ENCODE data around the gene HBQ1.
A peak's percentile ranks its signal among the peaks of the same experiment; 100 is the strongest.
"Not testable (repeated sequence)": the region's sequence is repeated elsewhere in the genome, so short reads cannot be mapped to it uniquely, and the experiment has no call there.

HBQ1 gene

DNA sequence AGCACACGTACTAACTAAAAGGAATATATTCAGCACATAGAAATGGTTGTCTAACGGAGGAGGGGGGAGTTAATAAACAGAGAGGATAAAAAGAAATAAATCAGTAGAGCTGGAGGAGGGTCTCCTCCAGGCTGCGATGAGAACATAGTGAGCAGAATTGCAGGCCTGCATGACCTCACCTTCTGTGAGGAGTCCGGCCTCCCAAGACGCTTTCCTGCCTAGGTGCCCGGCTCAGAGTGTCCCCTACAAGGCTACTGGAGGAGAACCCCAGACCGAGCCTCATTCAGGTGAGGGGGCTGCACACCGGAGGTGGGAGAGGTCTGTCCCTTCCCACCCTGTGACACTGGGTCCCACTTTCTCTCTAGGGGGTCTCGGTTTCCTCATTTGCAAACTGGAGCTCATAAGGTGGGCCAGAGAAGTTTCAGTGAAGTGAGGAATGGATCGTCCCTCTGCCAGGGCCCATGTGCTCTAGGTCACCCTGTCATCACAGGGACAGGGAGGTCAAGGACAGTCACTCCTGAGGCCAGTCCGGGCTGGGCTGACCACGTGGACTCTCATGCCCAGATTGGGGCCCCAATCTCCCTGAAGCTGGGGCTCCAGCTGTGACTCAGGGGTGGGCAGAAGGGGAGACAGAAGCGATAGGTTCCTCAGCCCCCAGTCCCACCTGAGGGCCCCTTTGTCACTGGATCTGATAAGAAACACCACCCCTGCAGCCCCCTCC, 17.8 kb upstream of the HBQ1 start:
- no peak for DNase-seq

DNA sequence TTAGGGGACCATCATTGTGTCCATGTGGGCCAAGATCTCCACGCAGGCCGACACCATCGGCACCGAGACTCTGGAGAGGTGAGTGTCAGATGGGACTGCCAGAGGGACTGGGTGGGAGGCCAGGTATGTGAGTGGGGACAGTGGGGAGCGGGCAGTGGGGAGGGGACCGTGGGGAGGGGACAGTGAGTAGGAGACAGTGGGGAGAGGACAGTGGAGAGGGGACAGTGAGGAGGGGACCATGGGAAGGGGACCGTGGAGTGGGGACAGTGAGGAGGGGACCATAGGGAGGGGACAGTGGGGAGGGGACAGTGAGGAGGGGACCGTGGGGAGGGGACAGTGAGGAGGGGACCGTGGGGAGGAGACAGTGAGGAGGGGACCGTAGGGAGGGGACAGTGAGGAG, 17.1 kb upstream of the HBQ1 start:
- DNase-seq, result not testable (repeated sequence)

DNA sequence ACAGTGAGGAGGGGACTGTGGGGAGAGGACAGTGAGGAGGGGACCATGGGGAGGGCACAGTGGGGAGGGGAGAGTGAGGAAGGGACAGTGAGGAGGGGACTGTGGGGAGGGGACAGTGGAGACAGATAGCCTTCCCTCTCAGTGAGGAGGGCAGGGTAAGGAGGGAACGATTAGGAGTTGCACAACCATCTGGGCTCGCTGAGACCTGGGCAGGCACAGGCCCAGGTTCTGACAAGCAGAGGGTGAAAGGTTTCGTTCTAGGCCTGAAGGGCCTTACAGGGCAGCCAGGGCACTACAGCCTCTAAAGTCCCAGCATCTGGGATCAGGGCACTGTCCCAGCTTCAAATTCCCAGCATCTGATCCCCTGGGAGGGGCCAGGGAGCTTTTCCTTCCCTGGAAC, 16.6 kb upstream of the HBQ1 start:
- not testable (repeated sequence) for DNase-seq

DNA sequence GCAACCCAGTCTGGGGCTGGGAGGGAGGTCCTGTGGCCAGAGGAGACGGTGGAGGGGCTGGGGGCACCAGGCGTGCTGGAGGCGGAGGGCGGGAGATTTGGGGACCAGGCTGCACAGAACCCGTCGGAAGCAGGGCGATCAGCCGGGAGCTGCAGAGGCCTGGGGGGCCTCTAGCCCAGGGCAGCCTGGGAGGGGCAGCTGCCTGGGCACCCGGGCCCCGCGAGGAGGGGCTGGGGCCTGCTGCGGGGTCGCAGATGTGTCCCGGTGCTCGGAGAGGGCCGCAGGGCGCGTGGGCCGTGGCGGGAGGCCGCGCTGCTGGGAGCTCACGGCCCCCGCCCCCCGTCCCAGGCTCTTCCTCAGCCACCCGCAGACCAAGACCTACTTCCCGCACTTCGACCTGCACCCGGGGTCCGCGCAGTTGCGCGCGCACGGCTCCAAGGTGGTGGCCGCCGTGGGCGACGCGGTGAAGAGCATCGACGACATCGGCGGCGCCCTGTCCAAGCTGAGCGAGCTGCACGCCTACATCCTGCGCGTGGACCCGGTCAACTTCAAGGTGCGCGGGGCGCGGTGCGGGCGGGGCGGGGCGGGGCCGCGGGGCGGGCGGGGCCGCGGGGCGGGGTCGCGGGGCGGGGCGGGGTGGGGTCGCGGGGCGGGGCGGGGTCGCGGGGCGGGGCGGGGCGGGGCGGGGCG, 16.0 kb upstream of the HBQ1 start:
- not testable (repeated sequence) for DNase-seq

DNA sequence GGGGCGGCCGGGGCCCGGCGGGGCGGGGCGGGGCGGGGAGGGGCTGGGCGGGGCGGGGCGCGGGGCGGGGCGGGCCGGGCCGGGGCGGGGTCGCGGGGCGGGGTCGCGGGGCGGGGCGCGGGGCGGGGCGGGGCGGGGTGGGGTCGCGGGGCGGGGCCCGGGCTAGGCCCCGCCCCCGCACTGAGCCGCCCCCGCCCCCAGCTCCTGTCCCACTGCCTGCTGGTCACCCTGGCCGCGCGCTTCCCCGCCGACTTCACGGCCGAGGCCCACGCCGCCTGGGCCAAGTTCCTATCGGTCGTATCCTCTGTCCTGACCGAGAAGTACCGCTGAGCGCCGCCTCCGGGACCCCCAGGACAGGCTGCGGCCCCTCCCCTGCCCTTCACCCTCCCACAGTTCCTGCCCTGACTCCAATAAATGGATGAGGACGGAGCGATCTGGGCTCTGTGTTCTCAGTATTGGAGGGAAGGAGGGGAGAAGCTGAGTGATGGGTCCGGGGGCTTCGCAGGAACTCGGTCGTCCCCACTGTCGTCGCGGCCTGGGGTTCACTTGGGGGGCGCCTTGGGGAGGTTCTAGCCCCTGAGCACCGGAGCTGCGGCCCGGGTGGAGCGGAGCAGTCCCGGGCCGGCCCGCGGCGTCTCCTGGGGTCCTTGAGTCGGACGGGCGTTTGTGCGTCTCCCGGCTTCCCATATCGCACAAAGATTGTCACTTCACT, 15.3 kb upstream of the HBQ1 start:
- DNase-seq, result no peak

DNA sequence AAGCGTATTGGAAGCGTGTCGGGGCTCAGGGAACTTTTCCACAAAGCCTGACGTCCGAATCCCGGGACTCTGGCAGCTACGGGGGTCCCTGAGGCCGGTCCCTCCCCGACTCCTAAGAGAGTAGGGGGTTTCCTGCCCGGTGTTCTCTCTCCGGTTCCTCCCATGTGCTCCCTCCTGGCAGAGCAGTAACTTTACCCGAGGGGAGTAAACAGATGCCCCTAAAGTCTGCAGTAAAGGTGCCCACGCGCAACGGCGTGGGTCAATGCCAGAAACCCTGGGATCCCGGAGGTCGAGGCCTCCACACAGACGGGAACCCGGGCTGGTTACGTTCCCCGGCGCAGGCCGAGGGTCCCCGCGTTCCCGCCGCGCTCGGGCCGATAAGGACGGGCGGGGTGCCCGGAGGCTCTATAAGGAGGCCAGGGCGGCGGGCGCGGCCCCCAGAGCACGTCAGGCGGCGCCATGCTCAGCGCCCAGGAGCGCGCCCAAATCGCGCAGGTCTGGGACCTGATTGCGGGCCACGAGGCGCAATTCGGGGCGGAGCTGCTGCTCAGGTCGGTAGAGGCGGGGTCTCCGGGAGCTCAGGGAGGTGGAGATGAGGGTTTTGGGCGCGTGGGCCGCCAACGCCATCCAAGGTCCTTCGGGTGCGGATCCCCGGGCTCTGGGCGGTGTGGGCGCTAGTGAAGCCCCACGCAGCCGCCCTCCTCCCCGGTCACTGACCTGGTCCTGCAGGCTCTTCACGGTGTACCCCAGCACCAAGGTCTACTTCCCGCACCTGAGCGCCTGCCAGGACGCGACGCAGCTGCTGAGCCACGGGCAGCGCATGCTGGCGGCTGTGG, 14.5 kb upstream of the HBQ1 start, which contains the start of gene HBM:
Gene HBM, plus strand, starts transcription at position 440 of the 836 bp plus-strand sequence. Its CDS starts 20 bp downstream, at position 460.
- peak; percentile 26 for DNase-seq

DNA sequence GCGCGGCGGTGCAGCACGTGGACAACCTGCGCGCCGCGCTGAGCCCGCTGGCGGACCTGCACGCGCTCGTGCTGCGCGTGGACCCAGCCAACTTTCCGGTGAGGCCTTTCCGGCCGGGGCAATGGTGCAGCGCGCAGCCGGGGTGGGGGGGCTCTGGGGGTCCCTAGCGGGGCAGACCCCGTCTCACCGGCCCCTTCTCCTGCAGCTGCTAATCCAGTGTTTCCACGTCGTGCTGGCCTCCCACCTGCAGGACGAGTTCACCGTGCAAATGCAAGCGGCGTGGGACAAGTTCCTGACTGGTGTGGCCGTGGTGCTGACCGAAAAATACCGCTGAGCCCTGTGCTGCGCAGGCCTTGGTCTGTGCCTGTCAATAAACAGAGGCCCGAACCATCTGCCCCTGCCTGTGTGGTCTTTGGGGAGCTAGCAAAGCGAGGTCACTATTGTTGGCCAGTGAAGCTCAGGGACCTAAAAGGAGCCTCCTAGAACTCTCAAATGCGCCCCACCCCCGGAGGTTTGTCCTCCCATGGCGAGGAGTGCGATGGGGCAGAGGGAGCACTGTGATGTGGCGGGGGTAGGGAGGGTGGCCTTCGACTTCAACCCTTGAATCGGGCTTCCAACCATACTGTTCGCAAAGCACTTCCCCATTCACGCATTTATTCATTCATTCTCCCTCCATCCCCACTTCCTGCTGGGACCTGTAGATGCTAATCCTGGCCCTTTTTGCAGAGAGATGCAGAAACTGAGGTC, 13.7 kb upstream of the HBQ1 start:
- peak; percentile 16 for DNase-seq

DNA sequence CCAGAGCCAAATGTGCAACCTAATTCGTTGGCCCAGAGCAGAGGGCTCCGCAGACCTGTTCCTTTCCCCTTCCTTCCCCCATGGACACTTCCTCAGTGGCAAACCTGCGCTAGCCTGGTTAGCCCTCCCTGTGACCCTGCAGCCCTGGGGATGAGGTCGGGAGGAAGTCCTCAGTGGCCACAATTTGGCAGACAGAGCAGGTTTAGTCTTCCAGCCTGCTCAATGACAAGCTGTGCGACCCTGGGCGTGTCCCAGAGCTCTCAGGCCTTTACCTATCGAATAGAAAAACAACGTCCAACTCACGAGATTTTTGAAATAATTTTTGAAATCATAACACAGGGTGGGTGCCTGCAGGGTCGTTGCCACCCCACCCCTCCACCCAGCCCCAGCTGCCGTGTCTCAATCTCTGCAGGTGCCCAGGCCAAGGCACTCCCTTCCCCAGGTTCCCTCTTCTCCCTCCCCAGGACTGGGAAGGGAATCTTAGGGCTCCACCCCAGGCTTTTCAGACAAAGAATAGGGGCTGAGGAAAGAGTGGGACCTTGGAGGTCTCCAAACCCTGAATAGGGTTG, 13.1 kb upstream of the HBQ1 start:
- no peak for DNase-seq

DNA sequence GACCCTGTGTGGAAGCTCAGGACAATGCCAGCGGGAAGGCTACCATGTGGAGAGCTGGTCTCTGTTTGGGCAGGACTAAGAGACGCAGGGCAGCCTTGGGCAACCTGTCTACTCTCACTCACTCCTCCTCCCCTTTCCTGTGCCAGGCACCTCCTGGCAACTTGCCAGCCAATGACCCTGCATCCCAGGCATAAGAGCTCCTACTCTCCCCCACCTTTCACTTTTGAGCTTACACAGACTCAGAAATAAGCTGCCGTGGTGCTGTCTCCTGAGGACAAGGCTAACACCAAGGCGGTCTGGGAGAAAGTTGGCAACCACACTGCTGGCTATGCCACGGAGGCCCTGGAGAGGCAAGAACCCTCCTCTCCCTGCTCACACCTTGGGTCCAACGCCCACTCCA, 11.8 kb upstream of the HBQ1 start:
- DNase-seq, result no peak

DNA sequence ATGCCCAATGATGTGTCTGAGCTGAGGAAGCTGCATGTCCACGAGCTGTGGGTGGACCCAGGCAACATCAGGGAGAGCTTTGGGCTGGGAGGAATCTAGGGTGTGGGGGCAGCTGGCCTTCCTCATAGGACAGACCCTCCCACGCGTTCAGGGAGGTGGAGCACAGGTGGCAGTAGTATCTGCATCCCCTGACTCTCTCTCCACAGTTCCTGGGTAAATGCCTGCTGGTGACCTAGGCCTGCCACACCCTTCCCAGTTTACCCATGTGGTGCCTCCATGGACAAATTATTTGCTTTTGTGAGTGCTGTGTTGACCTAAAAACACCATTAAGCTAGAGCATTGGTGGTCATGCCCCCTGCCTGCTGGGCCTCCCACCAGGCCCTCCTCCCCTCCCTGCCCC, 11.2 kb upstream of the HBQ1 start:
- no peak for DNase-seq

DNA sequence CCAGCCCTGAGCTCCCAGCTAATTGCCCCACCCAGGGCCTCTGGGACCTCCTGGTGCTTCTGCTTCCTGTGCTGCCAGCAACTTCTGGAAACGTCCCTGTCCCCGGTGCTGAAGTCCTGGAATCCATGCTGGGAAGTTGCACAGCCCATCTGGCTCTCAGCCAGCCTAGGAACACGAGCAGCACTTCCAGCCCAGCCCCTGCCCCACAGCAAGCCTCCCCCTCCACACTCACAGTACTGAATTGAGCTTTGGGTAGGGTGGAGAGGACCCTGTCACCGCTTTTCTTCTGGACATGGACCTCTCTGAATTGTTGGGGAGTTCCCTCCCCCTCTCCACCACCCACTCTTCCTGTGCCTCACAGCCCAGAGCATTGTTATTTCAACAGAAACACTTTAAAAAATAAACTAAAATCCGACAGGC, 10.2 kb upstream of the HBQ1 start:
- DNase-seq, result not testable (repeated sequence)

DNA sequence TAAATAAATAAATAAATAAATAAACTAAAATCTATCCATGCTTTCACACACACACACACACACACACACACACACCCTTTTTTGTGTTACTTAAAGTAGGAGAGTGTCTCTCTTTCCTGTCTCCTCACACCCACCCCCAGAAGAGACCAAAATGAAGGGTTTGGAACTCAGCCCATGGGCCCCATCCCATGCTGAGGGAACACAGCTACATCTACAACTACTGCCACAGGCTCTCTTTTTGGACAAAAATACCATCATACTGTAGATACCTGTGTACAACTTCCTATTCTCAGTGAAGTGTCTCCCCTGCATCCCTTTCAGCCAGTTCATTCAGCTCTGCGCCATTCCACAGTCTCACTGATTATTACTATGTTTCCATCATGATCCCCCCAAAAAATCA, 9.5 kb upstream of the HBQ1 start:
- DNase-seq, result no peak

DNA sequence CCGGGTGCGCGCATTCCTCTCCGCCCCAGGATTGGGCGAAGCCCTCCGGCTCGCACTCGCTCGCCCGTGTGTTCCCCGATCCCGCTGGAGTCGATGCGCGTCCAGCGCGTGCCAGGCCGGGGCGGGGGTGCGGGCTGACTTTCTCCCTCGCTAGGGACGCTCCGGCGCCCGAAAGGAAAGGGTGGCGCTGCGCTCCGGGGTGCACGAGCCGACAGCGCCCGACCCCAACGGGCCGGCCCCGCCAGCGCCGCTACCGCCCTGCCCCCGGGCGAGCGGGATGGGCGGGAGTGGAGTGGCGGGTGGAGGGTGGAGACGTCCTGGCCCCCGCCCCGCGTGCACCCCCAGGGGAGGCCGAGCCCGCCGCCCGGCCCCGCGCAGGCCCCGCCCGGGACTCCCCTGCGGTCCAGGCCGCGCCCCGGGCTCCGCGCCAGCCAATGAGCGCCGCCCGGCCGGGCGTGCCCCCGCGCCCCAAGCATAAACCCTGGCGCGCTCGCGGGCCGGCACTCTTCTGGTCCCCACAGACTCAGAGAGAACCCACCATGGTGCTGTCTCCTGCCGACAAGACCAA, 7.8 kb upstream of the HBQ1 start, which contains the start of gene HBA2:
Gene HBA2, plus strand, starts transcription at position 503 of the 568 bp plus-strand sequence. Its CDS starts 37 bp downstream, at position 540.
- not testable (repeated sequence) for DNase-seq

DNA sequence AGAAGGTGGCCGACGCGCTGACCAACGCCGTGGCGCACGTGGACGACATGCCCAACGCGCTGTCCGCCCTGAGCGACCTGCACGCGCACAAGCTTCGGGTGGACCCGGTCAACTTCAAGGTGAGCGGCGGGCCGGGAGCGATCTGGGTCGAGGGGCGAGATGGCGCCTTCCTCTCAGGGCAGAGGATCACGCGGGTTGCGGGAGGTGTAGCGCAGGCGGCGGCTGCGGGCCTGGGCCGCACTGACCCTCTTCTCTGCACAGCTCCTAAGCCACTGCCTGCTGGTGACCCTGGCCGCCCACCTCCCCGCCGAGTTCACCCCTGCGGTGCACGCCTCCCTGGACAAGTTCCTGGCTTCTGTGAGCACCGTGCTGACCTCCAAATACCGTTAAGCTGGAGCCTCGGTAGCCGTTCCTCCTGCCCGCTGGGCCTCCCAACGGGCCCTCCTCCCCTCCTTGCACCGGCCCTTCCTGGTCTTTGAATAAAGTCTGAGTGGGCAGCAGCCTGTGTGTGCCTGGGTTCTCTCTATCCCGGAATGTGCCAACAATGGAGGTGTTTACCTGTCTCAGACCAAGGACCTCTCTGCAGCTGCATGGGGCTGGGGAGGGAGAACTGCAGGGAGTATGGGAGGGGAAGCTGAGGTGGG, 6.9 kb upstream of the HBQ1 start:
- not testable (repeated sequence) for DNase-seq

DNA sequence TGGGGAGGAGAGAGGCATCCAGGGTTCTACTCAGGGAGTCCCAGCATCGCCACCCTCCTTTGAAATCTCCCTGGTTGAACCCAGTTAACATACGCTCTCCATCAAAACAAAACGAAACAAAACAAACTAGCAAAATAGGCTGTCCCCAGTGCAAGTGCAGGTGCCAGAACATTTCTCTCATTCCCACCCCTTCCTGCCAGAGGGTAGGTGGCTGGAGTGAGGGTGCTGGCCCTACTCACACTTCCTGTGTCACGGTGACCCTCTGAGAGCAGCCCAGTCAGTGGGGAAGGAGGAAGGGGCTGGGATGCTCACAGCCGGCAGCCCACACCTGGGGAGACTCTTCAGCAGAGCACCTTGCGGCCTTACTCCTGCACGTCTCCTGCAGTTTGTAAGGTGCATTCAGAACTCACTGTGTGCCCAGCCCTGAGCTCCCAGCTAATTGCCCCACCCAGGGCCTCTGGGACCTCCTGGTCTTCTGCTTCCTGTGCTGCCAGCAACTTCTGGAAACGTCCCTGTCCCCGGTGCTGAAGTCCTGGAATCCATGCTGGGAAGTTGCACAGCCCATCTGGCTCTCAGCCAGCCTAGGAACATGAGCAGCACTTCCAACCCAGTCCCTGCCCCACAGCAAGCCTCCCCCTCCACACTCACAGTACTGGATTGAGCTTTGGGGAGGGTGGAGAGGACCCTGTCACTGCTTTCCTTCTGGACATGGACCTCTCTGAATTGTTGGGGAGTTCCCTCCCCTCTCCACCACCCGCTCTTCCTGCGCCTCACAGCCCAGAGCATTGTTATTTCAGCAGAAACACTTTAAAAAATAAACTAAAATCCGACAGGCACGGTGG, 6.1 kb upstream of the HBQ1 start:
- not testable (repeated sequence) for DNase-seq

DNA sequence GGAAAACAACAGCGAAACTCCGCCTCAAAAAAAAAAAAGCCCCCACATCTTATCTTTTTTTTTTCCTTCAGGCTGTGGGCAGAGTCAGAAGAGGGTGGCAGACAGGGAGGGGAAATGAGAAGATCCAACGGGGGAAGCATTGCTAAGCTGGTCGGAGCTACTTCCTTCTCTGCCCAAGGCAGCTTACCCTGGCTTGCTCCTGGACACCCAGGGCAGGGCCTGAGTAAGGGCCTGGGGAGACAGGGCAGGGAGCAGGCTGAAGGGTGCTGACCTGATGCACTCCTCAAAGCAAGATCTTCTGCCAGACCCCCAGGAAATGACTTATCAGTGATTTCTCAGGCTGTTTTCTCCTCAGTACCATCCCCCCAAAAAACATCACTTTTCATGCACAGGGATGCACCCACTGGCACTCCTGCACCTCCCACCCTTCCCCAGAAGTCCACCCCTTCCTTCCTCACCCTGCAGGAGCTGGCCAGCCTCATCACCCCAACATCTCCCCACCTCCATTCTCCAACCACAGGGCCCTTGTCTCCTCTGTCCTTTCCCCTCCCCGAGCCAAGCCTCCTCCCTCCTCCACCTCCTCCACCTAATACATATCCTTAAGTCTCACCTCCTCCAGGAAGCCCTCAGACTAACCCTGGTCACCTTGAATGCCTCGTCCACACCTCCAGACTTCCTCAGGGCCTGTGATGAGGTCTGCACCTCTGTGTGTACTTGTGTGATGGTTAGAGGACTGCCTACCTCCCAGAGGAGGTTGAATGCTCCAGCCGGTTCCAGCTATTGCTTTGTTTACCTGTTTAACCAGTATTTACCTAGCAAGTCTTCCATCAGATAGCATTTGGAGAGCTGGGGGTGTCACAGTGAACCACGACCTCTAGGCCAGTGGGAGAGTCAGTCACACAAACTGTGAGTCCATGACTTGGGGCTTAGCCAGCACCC, 5.0 kb upstream of the HBQ1 start:
- no peak for DNase-seq

DNA sequence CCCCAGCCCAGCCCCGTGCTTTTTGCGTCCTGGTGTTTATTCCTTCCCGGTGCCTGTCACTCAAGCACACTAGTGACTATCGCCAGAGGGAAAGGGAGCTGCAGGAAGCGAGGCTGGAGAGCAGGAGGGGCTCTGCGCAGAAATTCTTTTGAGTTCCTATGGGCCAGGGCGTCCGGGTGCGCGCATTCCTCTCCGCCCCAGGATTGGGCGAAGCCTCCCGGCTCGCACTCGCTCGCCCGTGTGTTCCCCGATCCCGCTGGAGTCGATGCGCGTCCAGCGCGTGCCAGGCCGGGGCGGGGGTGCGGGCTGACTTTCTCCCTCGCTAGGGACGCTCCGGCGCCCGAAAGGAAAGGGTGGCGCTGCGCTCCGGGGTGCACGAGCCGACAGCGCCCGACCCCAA, 4.3 kb upstream of the HBQ1 start:
- DNase-seq, result not testable (repeated sequence)

All from stimulated activated CD4-positive, alpha-beta T cell treated with anti-CD3 and anti-CD28 coated beads, Interleukin-4, amount 100 ng/mL, for 1 hour (primary cell).